K562 (cell line): ENCODE results near the gene TLCD4. TPM values are rescaled to one million over a fixed set of nuclear protein-coding genes. Genes with fewer than 3 reads are reported as not detected.

Experiments used
- ARHGAP35 ChIP-seq: fragments of 450-650 bp; IDR thresholded peaks from 2 replicates; pipeline ENCODE4 v1.6.1; 2018; ENCODE audit not compliant: partially characterized antibody
- BMI1 ChIP-seq: fragments of 150-350 bp; IDR thresholded peaks from 2 replicates; pipeline ENCODE4 v1.6.1; 2014; ENCODE audit warnings: low read length
- BRD4 ChIP-seq: fragments of 200-600 bp; sonication (generic); IDR thresholded peaks from 2 replicates; pipeline ENCODE4 v1.6.1; 2017; ENCODE audit warnings: inconsistent platforms
- DPF2 ChIP-seq: fragments of 450-650 bp; IDR thresholded peaks from 2 replicates; pipeline ENCODE4 v1.6.1; 2016
- NEUROD1 ChIP-seq: fragments of 150-350 bp; IDR thresholded peaks from 2 replicates; pipeline ENCODE4 v1.6.1; 2014; ENCODE audit warnings: borderline replicate concordance, low read length, low read depth; ENCODE audit not compliant: partially characterized antibody
- RAD21 ChIP-seq, 2 experiments: fragments of 250-450 bp in 1 of 2; fragments of 450-650 bp in 1 of 2; sonication (Bioruptor Pico) in 1 of 2; formaldehyde crosslinking in 1 of 2; IDR thresholded peaks in 1 of 2; conservative IDR thresholded peaks in 1 of 2; 2 replicates each; pipeline versions ENCODE4 v1.4.0 to v1.8.0; 2020 to 2022; ENCODE audit warnings: mild to moderate bottlenecking in 2 of 2, moderate library complexity in 1 of 2
- TEAD1 ChIP-seq, 2 experiments: fragments of 450-650 bp in 1 of 2; sonication (generic) in 1 of 2; formaldehyde crosslinking; IDR thresholded peaks; 2 replicates each; pipeline versions ENCODE4 v1.4.0 to v1.8.0; 2020 to 2022; ENCODE audit warnings: mild to moderate bottlenecking in 2 of 2, missing genetic modification reagents in 1 of 2
- ZNF224 ChIP-seq: sonication (generic); formaldehyde crosslinking; IDR thresholded peaks from 2 replicates; pipeline ENCODE4 v1.8.0; 2022; ENCODE audit warnings: mild to moderate bottlenecking, missing genetic modification reagents
- ZNF586 ChIP-seq: fragments of 450-650 bp; formaldehyde crosslinking; conservative IDR thresholded peaks from 2 replicates; pipeline ENCODE4 v1.4.0; 2020; ENCODE audit warnings: mild to moderate bottlenecking, moderate library complexity
- polyA plus RNA-seq, 8 experiments: library from polyadenylated mRNA; depleted of rRNA in 4 of 8; stranded (reverse) in 5 of 8; unstranded in 3 of 8; fragments of >200 nt; fragmentation: Nextera tagmentation in 2 of 8; fragmentation: Illumina TruSeq in 1 of 8; extraction: Ambion mirVana in 2 of 8; extraction: Trizol in 1 of 8; gene quantifications; 2 replicates each; pipeline versions ENCODE4 v1.2.1 to v1.2.3, GENCODE V29; 2011 to 2014; ENCODE audit warnings: inconsistent platforms in 1 of 8, missing spikeins in 1 of 8
- total RNA-seq, 7 experiments: library from RNA; depleted of rRNA in 6 of 7; stranded (reverse); fragments of >200 nt in 6 of 7; fragmentation: Illumina TruSeq in 2 of 7; extraction: Trizol in 2 of 7; gene quantifications; 2 replicates each; pipeline versions ENCODE4 v1.2.1 to v1.2.3, GENCODE V29; 2011 to 2021; ENCODE audit warnings: low replicate concordance in 1 of 7
- TF ChIP-seq, protein P1 (sequence below): fragments of 450-650 bp; formaldehyde crosslinking; IDR thresholded peaks from 2 replicates; pipeline ENCODE4 v1.4.0; 2020; ENCODE audit warnings: mild to moderate bottlenecking, moderate library complexity
- TF ChIP-seq, protein P2 (sequence below), 2 experiments: IDR thresholded peaks; 2 replicates each; pipeline ENCODE4 v1.6.1; 2012; ENCODE audit warnings: improper control_type of control experiment in 2 of 2, low read depth in 2 of 2, low read length in 2 of 2, borderline replicate concordance in 1 of 2
- TF ChIP-seq, protein P3 (sequence below): fragments of 250-450 bp; sonication (Bioruptor Pico); IDR thresholded peaks from 2 replicates; pipeline ENCODE4 v1.8.0; 2021; ENCODE audit warnings: mild to moderate bottlenecking, moderate library complexity
- TF ChIP-seq, protein P4 (sequence below): fragments of 450-650 bp; IDR thresholded peaks from 2 replicates; pipeline ENCODE4 v1.6.1; 2018; ENCODE audit not compliant: partially characterized antibody

Gene TLCD4
- total and polyA plus RNA-seq, 9 of the 15 experiments (the other 6 are each of a cell fraction or from before 2014, with no cell fraction given), result 3.5 to 19.8 (median 7.6) TPM

DNA sequence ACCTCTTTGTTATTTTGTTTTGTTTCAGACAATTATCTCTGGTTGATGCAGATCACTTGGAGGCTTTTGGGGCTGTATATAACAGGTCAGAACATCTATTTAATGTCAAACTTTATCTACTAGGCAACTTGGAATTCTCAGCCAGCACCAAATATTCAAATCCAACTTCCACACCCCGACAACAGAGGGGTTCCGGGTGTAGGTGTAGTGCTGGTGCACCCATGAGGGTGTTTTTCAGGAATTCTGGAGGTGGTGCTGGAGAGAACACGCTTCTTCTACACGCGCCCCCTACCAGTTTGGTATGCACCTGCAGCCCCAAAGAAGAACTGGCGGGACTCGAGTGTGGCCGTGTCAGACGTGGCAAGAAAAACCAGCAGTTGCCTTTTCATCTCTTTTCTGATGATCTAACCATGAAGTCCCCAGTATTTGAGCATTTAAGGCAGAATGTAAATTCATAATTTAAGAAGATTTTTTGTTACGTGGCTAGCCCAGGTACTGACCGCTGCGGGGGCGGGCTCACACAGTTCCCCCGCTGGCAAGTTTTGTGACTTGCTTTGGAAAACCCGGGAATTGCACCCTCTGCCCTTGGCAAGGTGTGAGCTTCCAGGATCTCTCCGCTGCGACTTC lies 462 bp upstream of the TLCD4 start (continued):
- no peak for TF ChIP-seq BMI1
- peak; percentile 56; the same call in 1 of the 2 replicates for TF ChIP-seq DPF2
- TF ChIP-seq ZNF224 (CRISPR knock-in tag), result no peak
- TF ChIP-seq ARHGAP35, result no peak
- peak; percentile 8 to 82; a peak in 1 of 4 replicates for TF ChIP-seq TEAD1 (CRISPR knock-in tag; IDR thresholded peaks at IDR 0.05)
- no peak for TF ChIP-seq BRD4
- TF ChIP-seq, protein P1, sequence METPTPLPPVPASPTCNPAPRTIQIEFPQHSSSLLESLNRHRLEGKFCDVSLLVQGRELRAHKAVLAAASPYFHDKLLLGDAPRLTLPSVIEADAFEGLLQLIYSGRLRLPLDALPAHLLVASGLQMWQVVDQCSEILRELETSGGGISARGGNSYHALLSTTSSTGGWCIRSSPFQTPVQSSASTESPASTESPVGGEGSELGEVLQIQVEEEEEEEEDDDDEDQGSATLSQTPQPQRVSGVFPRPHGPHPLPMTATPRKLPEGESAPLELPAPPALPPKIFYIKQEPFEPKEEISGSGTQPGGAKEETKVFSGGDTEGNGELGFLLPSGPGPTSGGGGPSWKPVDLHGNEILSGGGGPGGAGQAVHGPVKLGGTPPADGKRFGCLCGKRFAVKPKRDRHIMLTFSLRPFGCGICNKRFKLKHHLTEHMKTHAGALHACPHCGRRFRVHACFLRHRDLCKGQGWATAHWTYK (CRISPR knock-in tag), result no peak
- no peak for TF ChIP-seq ZNF586
- TF ChIP-seq RAD21 (CRISPR knock-in tag; conservative IDR thresholded peaks at IDR 0.05 in 1 of 2, IDR thresholded peaks at IDR 0.05 in 1 of 2), result peak; percentile 24 to 61; a peak in 3 of 4 replicates
- TF ChIP-seq, protein P2, sequence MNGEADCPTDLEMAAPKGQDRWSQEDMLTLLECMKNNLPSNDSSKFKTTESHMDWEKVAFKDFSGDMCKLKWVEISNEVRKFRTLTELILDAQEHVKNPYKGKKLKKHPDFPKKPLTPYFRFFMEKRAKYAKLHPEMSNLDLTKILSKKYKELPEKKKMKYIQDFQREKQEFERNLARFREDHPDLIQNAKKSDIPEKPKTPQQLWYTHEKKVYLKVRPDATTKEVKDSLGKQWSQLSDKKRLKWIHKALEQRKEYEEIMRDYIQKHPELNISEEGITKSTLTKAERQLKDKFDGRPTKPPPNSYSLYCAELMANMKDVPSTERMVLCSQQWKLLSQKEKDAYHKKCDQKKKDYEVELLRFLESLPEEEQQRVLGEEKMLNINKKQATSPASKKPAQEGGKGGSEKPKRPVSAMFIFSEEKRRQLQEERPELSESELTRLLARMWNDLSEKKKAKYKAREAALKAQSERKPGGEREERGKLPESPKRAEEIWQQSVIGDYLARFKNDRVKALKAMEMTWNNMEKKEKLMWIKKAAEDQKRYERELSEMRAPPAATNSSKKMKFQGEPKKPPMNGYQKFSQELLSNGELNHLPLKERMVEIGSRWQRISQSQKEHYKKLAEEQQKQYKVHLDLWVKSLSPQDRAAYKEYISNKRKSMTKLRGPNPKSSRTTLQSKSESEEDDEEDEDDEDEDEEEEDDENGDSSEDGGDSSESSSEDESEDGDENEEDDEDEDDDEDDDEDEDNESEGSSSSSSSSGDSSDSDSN (IDR thresholded peaks at IDR 0.05; ENCODE audit: borderline replicate concordance in 1 of 2, low read depth in 2 of 2, low read length in 2 of 2), result no peak
- TF ChIP-seq, protein P3, sequence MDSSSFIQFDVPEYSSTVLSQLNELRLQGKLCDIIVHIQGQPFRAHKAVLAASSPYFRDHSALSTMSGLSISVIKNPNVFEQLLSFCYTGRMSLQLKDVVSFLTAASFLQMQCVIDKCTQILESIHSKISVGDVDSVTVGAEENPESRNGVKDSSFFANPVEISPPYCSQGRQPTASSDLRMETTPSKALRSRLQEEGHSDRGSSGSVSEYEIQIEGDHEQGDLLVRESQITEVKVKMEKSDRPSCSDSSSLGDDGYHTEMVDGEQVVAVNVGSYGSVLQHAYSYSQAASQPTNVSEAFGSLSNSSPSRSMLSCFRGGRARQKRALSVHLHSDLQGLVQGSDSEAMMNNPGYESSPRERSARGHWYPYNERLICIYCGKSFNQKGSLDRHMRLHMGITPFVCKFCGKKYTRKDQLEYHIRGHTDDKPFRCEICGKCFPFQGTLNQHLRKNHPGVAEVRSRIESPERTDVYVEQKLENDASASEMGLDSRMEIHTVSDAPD (CRISPR knock-in tag), result no peak
- TF ChIP-seq NEUROD1, result peak; percentile 48
- TF ChIP-seq, protein P4, sequence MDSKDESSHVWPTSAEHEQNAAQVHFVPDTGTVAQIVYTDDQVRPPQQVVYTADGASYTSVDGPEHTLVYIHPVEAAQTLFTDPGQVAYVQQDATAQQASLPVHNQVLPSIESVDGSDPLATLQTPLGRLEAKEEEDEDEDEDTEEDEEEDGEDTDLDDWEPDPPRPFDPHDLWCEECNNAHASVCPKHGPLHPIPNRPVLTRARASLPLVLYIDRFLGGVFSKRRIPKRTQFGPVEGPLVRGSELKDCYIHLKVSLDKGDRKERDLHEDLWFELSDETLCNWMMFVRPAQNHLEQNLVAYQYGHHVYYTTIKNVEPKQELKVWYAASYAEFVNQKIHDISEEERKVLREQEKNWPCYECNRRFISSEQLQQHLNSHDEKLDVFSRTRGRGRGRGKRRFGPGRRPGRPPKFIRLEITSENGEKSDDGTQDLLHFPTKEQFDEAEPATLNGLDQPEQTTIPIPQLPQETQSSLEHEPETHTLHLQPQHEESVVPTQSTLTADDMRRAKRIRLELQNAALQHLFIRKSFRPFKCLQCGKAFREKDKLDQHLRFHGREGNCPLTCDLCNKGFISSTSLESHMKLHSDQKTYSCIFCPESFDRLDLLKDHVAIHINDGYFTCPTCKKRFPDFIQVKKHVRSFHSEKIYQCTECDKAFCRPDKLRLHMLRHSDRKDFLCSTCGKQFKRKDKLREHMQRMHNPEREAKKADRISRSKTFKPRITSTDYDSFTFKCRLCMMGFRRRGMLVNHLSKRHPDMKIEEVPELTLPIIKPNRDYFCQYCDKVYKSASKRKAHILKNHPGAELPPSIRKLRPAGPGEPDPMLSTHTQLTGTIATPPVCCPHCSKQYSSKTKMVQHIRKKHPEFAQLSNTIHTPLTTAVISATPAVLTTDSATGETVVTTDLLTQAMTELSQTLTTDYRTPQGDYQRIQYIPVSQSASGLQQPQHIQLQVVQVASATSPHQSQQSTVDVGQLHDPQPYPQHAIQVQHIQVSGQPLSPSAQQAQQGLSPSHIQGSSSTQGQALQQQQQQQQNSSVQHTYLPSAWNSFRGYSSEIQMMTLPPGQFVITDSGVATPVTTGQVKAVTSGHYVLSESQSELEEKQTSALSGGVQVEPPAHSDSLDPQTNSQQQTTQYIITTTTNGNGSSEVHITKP, result peak; percentile 53
